Ectodermal cell (in vitro differentiated cells): ENCODE measurements around the gene ACKR3. TPM values are rescaled to one million over a fixed set of nuclear protein-coding genes. Genes with fewer than 3 reads are reported as not detected.

Experiments used
- H3K27ac ChIP-seq: 2 replicates; pipeline ENCODE4 v1.7.0; 2013; ENCODE audit warnings: mild to moderate bottlenecking, low read depth, low read length; ENCODE audit not compliant: insufficient read depth, poor library complexity, severe bottlenecking
- H3K27me3 ChIP-seq: 2 replicates; pipeline ENCODE4 v1.7.0; 2013; ENCODE audit warnings: mild to moderate bottlenecking, low read length; ENCODE audit not compliant: insufficient read depth, control insufficient read depth, poor library complexity, severe bottlenecking
- H3K36me3 ChIP-seq: one replicate; pipeline ENCODE4 v1.7.0; 2013; ENCODE audit warnings: low read length; ENCODE audit not compliant: control insufficient read depth, insufficient read depth
- H3K4me1 ChIP-seq: one replicate; pipeline ENCODE4 v1.7.0; 2013; ENCODE audit warnings: low read length; ENCODE audit not compliant: control insufficient read depth, insufficient read depth
- H3K4me3 ChIP-seq: 2 replicates; pipeline ENCODE4 v1.7.0; 2013; ENCODE audit warnings: low read depth, low read length, control low read depth; ENCODE audit not compliant: insufficient read depth
- H3K9me3 ChIP-seq: 2 replicates; pipeline ENCODE4 v1.7.0; 2013; ENCODE audit warnings: mild to moderate bottlenecking, low read length, moderate library complexity; ENCODE audit not compliant: control insufficient read depth
- WGBS, 2 experiments: methylation state at CpG; one replicate each; pipeline ENCODE4 v1.1.7; 2013; ENCODE audit warnings: missing lambda C conversion rate in 2 of 2; 5-methylcytosine and 5-hydroxymethylcytosine counted together
- polyA plus RNA-seq, 4 experiments: library from polyadenylated mRNA; stranded (reverse); fragments of 50-300 nt; gene quantifications; one replicate each; pipeline ENCODE4 v1.2.3, GENCODE V29; 2013

The ACKR3 gene
- polyA plus RNA-seq (2013, experiment 1 of 4) = 5.4 TPM
- 4.3 TPM for polyA plus RNA-seq (2013, experiment 2 of 4)
- polyA plus RNA-seq (2013, experiment 3 of 4) = 6.2 TPM
- polyA plus RNA-seq (2013, experiment 4 of 4) = 7.6 TPM

DNA sequence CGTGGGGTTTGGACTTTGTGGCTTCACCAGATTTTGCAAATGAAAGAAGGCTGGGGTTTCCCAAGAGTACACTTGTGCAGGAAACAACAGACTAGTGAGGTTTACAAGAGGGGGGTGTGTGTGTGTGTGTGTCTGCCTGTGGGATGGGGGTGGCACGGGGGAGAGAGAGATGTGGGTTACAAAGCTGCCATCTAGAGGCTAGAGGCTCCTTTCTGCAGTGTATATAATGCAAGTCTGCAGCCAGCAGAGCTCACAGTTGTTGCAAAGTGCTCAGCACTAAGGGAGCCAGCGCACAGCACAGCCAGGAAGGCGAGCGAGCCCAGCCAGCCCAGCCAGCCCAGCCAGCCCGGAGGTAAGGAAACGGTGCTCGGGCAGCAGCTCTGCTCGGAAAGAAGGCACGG lies at the start of gene ACKR3:
TSS of gene ACKR3 (plus strand) at position 253 of the 401 bp plus-strand sequence. CDS start 10,641 bp downstream, outside the sequence.
- H3K4me1 ChIP-seq = peaks cover 49% of the 10 kb centered on the region
- H3K9me3 ChIP-seq = no peaks in the 10 kb centered on the region
- 0 to 1% methylated on average over 10 of the region's 10 CpGs for WGBS, 2 experiments
- H3K36me3 ChIP-seq = no peaks in the 10 kb centered on the region
- H3K27me3 ChIP-seq = peaks cover 41% of the 10 kb centered on the region
- peak within 1 kb of the TSS; percentile 31 for H3K4me3 ChIP-seq
- peak within 1 kb of the TSS; percentile 30 for H3K27ac ChIP-seq

DNA sequence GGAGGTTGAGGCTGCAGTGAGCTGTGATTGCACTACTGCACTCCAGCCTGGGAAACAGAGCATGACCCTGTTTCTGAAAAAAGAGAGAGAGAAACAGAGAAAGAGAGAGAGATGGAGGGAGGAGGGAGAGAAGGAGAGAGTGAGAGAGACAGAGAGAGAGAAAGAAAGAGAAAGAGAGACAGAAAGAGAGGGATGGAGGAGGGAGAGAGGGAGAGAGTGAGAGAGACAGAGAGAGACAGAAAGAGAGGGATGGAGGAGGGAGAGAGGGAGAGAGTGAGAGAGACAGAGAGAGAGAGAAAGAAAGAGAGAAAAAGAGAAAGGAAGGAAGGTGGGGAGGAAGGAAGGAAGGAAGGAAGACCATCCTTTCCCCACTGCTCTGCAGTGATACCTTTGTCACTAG lies 48.1 kb upstream of the ACKR3 start:
- no peaks in the 10 kb centered on the region for H3K27me3 ChIP-seq

DNA sequence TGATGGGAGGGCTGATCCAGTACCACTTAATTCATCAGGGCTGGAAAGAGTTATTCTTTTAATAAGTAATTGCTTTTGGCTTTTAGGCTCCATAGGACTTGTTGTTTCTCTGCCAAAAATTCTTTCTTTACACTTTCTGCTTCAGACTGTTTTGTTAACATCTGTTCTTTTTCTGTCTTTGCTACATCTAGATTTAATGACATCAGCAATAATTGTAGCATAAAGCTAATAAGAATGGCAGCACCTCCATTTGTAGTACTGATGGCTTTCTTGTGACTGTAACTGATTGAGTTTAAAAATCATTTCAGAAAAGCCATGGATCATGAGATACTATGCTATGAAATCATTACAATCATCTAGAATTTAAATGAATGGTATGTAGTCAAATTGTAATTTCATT lies 46.4 kb upstream of the ACKR3 start:
- H3K4me1 ChIP-seq = no peaks in the 10 kb centered on the region
- no peaks in the 10 kb centered on the region for H3K9me3 ChIP-seq
- H3K27ac ChIP-seq = no peak overlapping the region
- no peak overlapping the region for H3K4me3 ChIP-seq
- H3K36me3 ChIP-seq = no peaks in the 10 kb centered on the region
- no peaks in the 10 kb centered on the region for H3K27me3 ChIP-seq

More for the DNA sequence above, 48.1 kb upstream of the ACKR3 start:
- Histone ChIP-seq H3K4me3 (no peak overlapping the region), H3K4me1 (no peaks in the 10 kb centered on the region), H3K9me3 (no peaks in the 10 kb centered on the region), H3K27ac (no peak overlapping the region), H3K36me3 (no peaks in the 10 kb centered on the region)

DNA sequence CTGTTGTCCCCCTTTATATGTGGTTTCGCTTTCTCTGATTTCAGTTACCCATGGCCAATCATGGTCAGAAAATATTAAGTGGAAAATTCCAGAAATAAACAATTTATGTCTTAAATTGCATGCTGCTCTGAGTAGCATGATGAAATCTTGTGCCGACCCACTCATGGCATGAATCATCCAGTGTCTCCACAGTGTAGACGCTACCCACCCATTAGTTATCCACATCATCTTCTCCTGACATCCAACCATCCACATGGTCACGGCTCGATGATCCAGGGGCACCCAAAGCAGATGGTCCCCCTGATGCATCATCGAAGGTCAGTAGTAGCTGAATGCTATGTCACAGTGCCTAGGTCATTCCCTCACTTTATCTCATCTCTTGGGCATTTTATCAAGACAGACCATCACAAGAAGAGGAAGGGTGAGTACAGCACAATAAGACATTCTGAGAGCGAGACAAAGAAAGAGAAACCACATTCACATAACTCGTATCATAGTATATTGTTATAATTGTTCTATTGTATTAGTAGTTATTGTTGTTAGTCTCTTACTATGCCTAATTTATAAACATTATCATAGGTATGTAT lies 44.1 kb upstream of the ACKR3 start:
- Histone ChIP-seq H3K27ac (no peak overlapping the region), H3K4me3 (no peak overlapping the region)
- 92 to 96% methylated on average over 6 of the region's 8 CpGs for WGBS, 2 experiments

DNA sequence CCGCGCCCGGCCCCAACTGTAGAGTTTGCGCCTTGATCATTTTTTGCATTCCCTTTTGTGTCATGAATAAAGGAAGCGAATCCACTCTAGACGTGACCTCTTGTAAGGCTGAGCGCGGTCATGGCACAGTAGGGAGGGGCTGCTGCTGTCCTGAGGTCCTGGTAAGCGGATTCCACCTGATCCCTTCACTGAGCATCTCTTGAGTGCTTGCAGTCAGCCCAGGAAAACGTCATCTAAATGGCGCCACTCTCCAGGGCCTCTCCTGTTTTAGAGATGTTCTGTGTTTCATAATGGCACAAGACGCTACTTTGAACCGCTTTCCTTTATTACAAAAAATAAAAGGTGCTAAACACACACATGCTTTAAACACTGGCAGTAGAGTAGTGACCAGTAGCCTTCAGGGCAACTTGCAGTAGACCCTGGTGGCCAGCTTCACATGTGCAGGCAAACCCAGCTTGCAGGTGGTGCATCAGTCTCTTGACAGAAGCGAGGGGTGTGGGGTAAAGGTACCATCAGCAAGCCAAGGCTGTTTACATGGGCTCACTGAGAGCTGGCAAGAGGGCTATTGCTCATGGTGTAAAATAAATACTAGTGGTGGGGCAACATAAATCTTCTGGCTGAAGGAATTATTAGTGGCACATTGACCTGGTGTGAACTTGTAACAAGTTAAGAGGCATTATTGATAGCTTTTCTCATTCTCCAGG lies 43.0 kb upstream of the ACKR3 start:
- H3K4me1 ChIP-seq = no peaks in the 10 kb centered on the region
- no peaks in the 10 kb centered on the region for H3K36me3 ChIP-seq
- no peaks in the 10 kb centered on the region for H3K27me3 ChIP-seq
- no peak overlapping the region for H3K27ac ChIP-seq
- 94 to 95% methylated on average over 14 of the region's 14 CpGs for WGBS, 2 experiments
- H3K4me3 ChIP-seq = no peak overlapping the region
- H3K9me3 ChIP-seq = no peaks in the 10 kb centered on the region

More for the DNA sequence above, 44.1 kb upstream of the ACKR3 start:
- Histone ChIP-seq H3K27me3 (no peaks in the 10 kb centered on the region), H3K9me3 (no peaks in the 10 kb centered on the region), H3K4me1 (no peaks in the 10 kb centered on the region), H3K36me3 (no peaks in the 10 kb centered on the region)

DNA sequence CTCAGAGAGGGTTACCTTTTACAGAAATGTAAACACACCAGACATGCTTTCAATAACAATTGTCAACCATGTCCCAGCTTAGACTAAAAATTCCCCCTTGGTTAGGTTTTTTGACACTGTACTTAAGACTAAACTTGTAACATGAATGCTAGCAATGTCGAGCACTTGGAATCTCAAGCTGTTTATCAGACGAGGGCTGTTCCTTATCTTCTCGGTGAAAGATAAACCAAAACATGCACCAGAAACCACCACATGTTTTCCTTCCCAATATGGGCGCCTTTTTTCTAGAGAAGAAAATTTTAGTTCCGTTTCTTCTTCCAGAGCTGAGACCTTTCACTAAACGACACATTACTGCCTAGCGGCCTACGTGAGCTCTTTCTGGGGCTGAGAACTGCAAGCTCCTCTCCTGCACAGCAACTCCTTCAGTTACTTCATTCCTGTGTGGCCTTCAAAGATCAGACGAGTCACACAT lies 42.4 kb upstream of the ACKR3 start:
- Histone ChIP-seq H3K9me3 (no peaks in the 10 kb centered on the region), H3K36me3 (no peaks in the 10 kb centered on the region), H3K4me1 (no peaks in the 10 kb centered on the region), H3K27ac (no peak overlapping the region), H3K4me3 (no peak overlapping the region), H3K27me3 (no peaks in the 10 kb centered on the region)
- 93 to 96% methylated on average over 9 of the region's 9 CpGs for WGBS, 2 experiments

DNA sequence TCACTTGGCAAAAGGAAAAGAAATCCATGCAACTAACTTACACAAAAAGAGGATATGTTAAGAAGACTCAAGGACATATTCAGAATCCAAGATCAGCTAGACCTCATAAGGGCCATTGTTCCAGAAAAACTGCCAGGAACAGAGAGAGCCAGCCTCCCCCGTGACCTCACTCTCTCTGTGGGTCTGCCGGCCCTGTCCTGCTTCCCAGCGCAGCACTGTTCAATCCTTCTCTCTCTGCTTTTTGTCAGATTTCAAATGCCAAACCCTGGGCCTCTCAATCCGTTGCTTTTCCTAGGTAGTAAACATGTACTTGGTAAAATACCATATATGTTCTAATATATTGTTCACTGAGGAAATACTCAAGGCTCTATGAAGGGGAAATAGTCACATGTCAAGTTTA lies 40.0 kb upstream of the ACKR3 start:
- H3K9me3 ChIP-seq = no peaks in the 10 kb centered on the region
- WGBS, 2 experiments = 90 to 94% methylated on average over 3 to 4 of the region's 4 CpGs
- no peak overlapping the region for H3K27ac ChIP-seq
- no peaks in the 10 kb centered on the region for H3K36me3 ChIP-seq
- no peak overlapping the region for H3K4me3 ChIP-seq
- no peaks in the 10 kb centered on the region for H3K4me1 ChIP-seq
- H3K27me3 ChIP-seq = no peaks in the 10 kb centered on the region

DNA sequence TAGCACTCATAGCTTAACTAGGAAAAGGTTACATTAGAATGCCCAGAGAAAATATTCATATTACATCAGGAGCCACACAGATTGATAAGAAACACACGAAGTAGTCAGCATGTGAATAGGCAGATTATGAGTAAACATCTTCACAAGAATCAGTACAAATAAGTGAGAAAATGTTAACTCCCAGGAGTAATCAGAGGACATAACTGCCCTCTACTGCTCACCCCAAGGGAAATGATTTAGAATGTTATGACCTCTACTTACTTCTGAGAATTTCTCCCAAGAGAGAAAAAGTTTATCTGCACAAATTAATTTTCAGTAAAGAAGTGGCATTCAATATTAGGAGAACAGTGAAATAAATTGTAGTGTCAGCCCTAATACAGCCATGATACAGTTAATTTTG lies 39.1 kb upstream of the ACKR3 start:
- Histone ChIP-seq H3K9me3 (no peaks in the 10 kb centered on the region), H3K4me1 (no peaks in the 10 kb centered on the region), H3K36me3 (no peaks in the 10 kb centered on the region), H3K27ac (no peak overlapping the region), H3K27me3 (no peaks in the 10 kb centered on the region), H3K4me3 (no peak overlapping the region)
- 86% methylated on average over 1 of the region's 1 CpG; no CpG with 5 or more reads in 1 of the 2 experiments for WGBS, 2 experiments

DNA sequence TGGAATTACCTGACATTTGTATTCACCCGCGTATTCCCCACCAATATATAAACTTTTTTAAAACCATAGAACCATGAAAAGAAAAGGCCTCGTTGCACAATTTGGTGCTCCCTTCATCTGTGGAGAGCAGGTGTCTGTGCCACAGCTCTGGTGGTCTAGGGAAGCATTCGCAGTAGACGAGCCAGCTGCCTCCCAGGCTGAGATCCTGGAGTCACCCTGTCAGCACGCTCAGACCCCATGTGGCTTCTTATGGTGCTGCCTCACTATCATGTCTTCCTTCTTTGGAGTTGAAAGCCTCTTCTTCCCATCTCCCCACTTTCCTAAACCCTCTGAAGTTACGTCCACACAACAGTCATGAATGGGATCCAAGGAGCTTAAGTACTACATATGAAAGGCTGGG lies 38.4 kb upstream of the ACKR3 start:
- H3K36me3 ChIP-seq = no peaks in the 10 kb centered on the region
- no peaks in the 10 kb centered on the region for H3K4me1 ChIP-seq
- H3K4me3 ChIP-seq = no peak overlapping the region
- whole genome bisulfite sequencing, 2 experiments = 86% methylated on average over 7 of the region's 7 CpGs
- no peaks in the 10 kb centered on the region for H3K9me3 ChIP-seq
- H3K27me3 ChIP-seq = no peaks in the 10 kb centered on the region
- no peak overlapping the region for H3K27ac ChIP-seq

DNA sequence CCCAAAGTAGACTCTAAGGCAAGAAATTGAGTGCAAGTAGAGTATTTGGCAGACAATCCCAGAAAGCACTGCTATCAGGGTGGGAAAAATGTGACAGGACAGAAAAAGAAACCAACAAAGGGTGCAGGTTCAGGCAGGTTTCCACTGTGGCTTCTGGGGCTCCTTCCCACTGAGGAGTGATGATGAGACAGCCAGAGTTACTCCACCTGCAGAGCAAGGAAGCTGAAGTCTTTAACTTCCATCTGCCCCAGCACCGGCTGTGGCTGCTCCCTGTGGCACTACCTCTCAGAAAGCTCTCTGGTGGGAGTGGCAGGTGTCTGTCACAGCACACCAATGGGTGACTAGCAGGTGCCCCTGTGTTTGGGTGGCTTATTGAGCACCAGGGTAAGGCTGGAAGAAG lies 37.6 kb upstream of the ACKR3 start:
- Histone ChIP-seq H3K4me3 (no peak overlapping the region), H3K27ac (no peak overlapping the region), H3K9me3 (no peaks in the 10 kb centered on the region), H3K27me3 (no peaks in the 10 kb centered on the region), H3K36me3 (no peaks in the 10 kb centered on the region), H3K4me1 (no peaks in the 10 kb centered on the region)
- 81 to 88% methylated on average over 1 of the region's 1 CpG for WGBS, 2 experiments
